Measurements from ENCODE around the gene NDFIP1. TPM values are rescaled to one million over a fixed set of nuclear protein-coding genes. Genes with fewer than 3 reads are reported as not detected.

NDFIP1 gene
- total RNA-seq, 2 experiments from 2014 or later = 47.2 TPM

DNA sequence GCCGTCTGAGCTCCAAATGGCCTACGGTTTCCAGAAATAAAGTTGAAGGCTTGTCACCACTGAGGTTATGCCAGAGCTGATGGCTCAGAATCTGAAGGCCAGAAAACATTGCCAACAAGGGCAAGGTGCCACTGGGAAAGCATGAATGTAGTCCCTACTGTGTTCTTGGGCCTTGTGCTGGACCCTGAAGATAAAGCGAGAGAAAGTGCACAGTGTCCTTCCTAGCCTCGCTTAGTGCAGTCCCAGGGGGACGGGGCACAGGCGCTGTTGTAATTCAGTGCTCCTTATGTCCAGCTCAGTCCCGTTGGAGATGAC, 84.5 kb downstream of the NDFIP1 start:
- ChIA-PET CTCF (no interaction called here), POLR2A (no interaction called here)
- DNase-seq = no peak
- Mint-ChIP-seq H3K4me1 (ENCODE audit: low read depth) (no peaks in the 10 kb centered on the region), H3K27me3 (ENCODE audit: low read depth) (no peaks in the 10 kb centered on the region), H3K36me3 (ENCODE audit: low read depth) (no peaks in the 10 kb centered on the region), H3K4me3 (no peak overlapping the region), H3K9me3 (ENCODE audit: insufficient read depth) (no peaks in the 10 kb centered on the region), H3K27ac (no peak overlapping the region)
- ATAC-seq = no peak

DNA sequence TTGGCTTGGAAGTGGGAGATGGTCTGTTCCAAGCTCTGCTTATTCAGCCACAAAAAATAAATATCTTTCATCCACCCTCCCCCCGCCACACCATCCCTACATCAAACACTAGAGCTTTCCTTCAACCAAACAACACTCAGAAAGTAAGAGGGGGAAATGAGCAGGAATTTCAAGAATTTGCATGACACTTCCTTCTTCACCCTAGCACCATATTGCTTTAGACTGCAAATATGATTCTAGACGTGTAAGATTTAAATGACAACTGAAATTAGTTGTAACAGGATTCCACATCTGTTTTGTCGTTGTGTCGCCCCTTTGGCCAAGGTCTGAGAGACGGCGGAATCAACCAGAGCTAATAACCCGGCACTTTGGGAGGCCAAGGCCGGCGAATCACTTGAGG, 88.5 kb downstream of the NDFIP1 start:
- CTCF ChIA-PET = no interaction called here

DNA sequence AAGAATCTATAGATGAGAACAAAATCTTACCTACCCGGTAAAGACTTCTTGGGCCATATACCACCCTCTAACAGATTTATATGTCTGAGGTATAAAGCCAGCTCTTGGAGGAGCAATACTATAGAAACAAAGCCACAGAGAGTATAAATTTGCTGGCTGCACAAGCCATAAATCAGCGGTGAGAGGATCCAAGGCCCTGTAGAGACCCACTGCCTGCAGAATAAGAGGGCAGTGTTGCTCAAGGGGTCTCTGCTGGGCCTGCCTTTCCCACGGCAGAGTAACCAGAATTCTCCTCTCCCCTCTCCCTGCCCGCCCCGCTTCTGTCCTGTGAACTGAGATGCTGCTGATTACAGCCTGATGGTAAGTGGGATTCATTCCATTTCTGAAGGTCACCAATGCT, 89.2 kb downstream of the NDFIP1 start:
- POLR2A ChIA-PET = no interaction called here
- Mint-ChIP-seq H3K27me3 (ENCODE audit: low read depth) (peaks cover 13% of the 10 kb centered on the region), H3K27ac (no peak overlapping the region), H3K4me3 (no peak overlapping the region), H3K4me1 (ENCODE audit: low read depth) (no peaks in the 10 kb centered on the region), H3K9me3 (ENCODE audit: insufficient read depth) (no peaks in the 10 kb centered on the region), H3K36me3 (ENCODE audit: low read depth) (no peaks in the 10 kb centered on the region)
- CTCF ChIA-PET = no interaction called here
- no peak for ATAC-seq
- DNase-seq = no peak

More for the DNA sequence above, 88.5 kb downstream of the NDFIP1 start:
- H3K9me3 Mint-ChIP-seq (ENCODE audit: insufficient read depth) = no peaks in the 10 kb centered on the region
- no peak for DNase-seq
- no peaks in the 10 kb centered on the region for H3K36me3 Mint-ChIP-seq (ENCODE audit: low read depth)
- H3K4me3 Mint-ChIP-seq = no peak overlapping the region
- peaks cover 11% of the 10 kb centered on the region for H3K27me3 Mint-ChIP-seq (ENCODE audit: low read depth)
- ATAC-seq = no peak
- H3K4me1 Mint-ChIP-seq (ENCODE audit: low read depth) = no peaks in the 10 kb centered on the region
- no peak overlapping the region for H3K27ac Mint-ChIP-seq
- POLR2A ChIA-PET = no interaction called here

- H3K27me3 Mint-ChIP-seq (ENCODE audit: low read depth) = peaks cover 14% of the 10 kb centered on the region
- no peaks in the 10 kb centered on the region for H3K4me1 Mint-ChIP-seq (ENCODE audit: low read depth)
- no peak overlapping the region for H3K27ac Mint-ChIP-seq
- ATAC-seq = no peak
- no peak overlapping the region for H3K4me3 Mint-ChIP-seq
- no peaks in the 10 kb centered on the region for H3K36me3 Mint-ChIP-seq (ENCODE audit: low read depth)
- H3K9me3 Mint-ChIP-seq (ENCODE audit: insufficient read depth) = no peaks in the 10 kb centered on the region
- ChIA-PET POLR2A (no interaction called here), CTCF (no interaction called here)
- DNase-seq = no peak
Observed at GRCh38 chr5:142199388-142199787, 90.8 kb downstream of the NDFIP1 start.

DNA sequence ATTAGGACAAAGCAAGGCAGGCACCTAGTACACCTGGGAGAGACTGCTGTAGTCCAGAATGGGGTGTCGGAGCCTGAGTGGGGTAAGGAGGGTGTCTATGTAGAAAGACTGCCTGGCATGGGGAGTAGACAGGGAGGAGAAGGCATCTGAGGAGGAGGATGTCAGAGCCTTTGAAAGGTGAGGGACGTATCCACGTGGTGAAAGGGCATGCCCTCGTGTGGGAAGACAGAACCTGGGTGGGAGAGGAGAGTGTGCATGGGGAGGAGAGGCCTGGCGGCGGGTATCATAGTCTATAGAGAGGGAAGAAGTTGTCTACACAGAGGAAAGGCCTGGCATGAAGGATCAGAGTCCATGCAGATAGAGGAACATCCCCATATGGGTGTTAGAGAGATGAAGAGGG, 91.8 kb downstream of the NDFIP1 start:
- DNase-seq (no peak), ATAC-seq (no peak)
- ChIA-PET CTCF (no interaction called here), POLR2A (no interaction called here)
- Mint-ChIP-seq H3K27ac (no peak overlapping the region), H3K36me3 (ENCODE audit: low read depth) (no peaks in the 10 kb centered on the region), H3K4me3 (no peak overlapping the region), H3K27me3 (ENCODE audit: low read depth) (peaks cover 14% of the 10 kb centered on the region), H3K4me1 (ENCODE audit: low read depth) (no peaks in the 10 kb centered on the region), H3K9me3 (ENCODE audit: insufficient read depth) (no peaks in the 10 kb centered on the region)

DNA sequence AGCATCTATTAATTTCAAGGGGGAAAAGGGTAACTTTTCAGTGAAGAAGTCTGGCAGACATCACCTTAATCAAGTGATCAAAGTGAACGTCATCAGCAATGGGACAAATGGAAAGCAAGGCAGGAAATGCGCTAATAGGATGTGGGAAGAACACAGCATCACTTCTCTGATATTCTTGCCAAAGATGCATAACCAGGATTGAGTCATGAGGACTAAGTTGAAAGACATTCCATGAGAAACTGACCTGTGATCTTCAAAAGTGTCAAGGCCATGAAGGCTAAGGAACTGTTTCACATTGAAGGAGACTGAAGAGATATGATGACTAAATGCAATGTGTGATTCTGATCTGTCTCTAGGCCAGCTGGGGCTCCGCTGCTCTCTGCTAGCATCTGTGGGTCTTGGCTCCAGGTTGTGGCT, 92.9 kb downstream of the NDFIP1 start:
- Mint-ChIP-seq H3K27ac (no peak overlapping the region), H3K4me1 (ENCODE audit: low read depth) (no peaks in the 10 kb centered on the region), H3K36me3 (ENCODE audit: low read depth) (no peaks in the 10 kb centered on the region), H3K9me3 (ENCODE audit: insufficient read depth) (no peaks in the 10 kb centered on the region), H3K27me3 (ENCODE audit: low read depth) (peaks cover 14% of the 10 kb centered on the region), H3K4me3 (no peak overlapping the region)
- ChIA-PET POLR2A (no interaction called here), CTCF (no interaction called here)
- DNase-seq (no peak), ATAC-seq (no peak)

- H3K9me3 Mint-ChIP-seq (ENCODE audit: insufficient read depth) = no peaks in the 10 kb centered on the region
- H3K36me3 Mint-ChIP-seq (ENCODE audit: low read depth) = no peaks in the 10 kb centered on the region
- H3K27me3 Mint-ChIP-seq (ENCODE audit: low read depth) = peaks cover 14% of the 10 kb centered on the region
- no peak overlapping the region for H3K27ac Mint-ChIP-seq
- ChIA-PET POLR2A (no interaction called here), CTCF (no interaction called here)
- H3K4me1 Mint-ChIP-seq (ENCODE audit: low read depth) = no peaks in the 10 kb centered on the region
- ATAC-seq (no peak), DNase-seq (no peak)
- H3K4me3 Mint-ChIP-seq = no peak overlapping the region
Observed at GRCh38 chr5:142202282-142202681, 93.7 kb downstream of the NDFIP1 start.

Other genes with a start within 250 kb of the NDFIP1 start
- not detected for gene PCDH1, start 230.4 kb upstream of the NDFIP1 start, total RNA-seq
- gene DELE1, start 184.9 kb upstream of the NDFIP1 start, total RNA-seq = 10 to 100 TPM; 65.7 to 65.8 TPM
- under 1 TPM; 0.26 to 0.29 TPM for gene PCDH12, start 150.6 kb upstream of the NDFIP1 start, total RNA-seq
- gene RNF14, start 139.7 kb upstream of the NDFIP1 start, total RNA-seq = 10 to 100 TPM; 22.2 to 26.0 TPM
- gene GNPDA1, start 95.8 kb upstream of the NDFIP1 start, total RNA-seq = 10 to 100 TPM; 34.9 to 41.0 TPM
- gene SPRY4, start 216.2 kb downstream of the NDFIP1 start, total RNA-seq = 1 to 10 TPM in 1 of 2 experiments, under 1 TPM in 1; 0.79 to 1.5 TPM